ENCODE data around the gene SDHA. TPM values are rescaled to one million over a fixed set of nuclear protein-coding genes. Genes with fewer than 3 reads are reported as not detected.

SDHA gene
- total and polyA plus RNA-seq, 9 of the 15 experiments (the other 6 are each of a cell fraction or from before 2014, with no cell fraction given) = 82.9 to 191 (median 130) TPM

DNA sequence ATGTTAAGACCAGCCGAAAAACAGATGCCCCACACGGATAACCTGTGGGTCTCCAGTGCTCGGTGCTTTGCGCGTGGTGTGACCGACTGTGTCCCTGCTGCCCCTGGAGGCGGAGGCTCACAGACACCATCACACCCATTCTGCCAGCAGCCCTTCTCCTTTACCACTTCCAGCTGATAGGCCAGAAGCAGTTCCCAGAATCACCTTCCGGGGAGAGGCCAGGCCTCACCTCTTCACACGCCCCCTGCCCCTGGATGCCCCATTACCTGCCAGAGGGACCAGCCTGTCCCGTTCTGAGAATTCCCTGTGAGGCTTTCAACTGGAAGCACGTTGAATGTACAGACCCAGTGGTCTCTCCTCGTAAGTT, 48.4 kb upstream of the SDHA start:
- H3K27ac ChIP-seq (ENCODE audit: extremely low read depth, low read depth, low read length) = no peak overlapping the region
- TF ChIP-seq, protein P1, sequence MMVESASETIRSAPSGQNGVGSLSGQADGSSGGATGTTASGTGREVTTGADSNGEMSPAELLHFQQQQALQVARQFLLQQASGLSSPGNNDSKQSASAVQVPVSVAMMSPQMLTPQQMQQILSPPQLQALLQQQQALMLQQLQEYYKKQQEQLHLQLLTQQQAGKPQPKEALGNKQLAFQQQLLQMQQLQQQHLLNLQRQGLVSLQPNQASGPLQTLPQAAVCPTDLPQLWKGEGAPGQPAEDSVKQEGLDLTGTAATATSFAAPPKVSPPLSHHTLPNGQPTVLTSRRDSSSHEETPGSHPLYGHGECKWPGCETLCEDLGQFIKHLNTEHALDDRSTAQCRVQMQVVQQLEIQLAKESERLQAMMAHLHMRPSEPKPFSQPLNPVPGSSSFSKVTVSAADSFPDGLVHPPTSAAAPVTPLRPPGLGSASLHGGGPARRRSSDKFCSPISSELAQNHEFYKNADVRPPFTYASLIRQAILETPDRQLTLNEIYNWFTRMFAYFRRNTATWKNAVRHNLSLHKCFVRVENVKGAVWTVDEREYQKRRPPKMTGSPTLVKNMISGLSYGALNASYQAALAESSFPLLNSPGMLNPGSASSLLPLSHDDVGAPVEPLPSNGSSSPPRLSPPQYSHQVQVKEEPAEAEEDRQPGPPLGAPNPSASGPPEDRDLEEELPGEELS (CRISPR knock-in tag; IDR thresholded peaks at IDR 0.05; ENCODE audit: borderline replicate concordance) = no peak
- TF ChIP-seq, protein P2, sequence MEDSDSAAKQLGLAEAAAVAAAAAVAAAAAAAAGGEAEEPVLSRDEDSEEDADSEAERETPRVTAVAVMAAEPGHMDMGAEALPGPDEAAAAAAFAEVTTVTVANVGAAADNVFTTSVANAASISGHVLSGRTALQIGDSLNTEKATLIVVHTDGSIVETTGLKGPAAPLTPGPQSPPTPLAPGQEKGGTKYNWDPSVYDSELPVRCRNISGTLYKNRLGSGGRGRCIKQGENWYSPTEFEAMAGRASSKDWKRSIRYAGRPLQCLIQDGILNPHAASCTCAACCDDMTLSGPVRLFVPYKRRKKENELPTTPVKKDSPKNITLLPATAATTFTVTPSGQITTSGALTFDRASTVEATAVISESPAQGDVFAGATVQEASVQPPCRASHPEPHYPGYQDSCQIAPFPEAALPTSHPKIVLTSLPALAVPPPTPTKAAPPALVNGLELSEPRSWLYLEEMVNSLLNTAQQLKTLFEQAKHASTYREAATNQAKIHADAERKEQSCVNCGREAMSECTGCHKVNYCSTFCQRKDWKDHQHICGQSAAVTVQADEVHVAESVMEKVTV (CRISPR knock-in tag; IDR thresholded peaks at IDR 0.05) = no peak
- TF ChIP-seq KLF13 (tag; IDR thresholded peaks at IDR 0.05; ENCODE audit: borderline replicate concordance, low read depth) = no peak
- TF ChIP-seq ZNF354B (CRISPR knock-in tag; IDR thresholded peaks at IDR 0.05) = no peak
- TF ChIP-seq ZSCAN32 (CRISPR knock-in tag; IDR thresholded peaks at IDR 0.05) = no peak
- TF ChIP-seq, protein P3, sequence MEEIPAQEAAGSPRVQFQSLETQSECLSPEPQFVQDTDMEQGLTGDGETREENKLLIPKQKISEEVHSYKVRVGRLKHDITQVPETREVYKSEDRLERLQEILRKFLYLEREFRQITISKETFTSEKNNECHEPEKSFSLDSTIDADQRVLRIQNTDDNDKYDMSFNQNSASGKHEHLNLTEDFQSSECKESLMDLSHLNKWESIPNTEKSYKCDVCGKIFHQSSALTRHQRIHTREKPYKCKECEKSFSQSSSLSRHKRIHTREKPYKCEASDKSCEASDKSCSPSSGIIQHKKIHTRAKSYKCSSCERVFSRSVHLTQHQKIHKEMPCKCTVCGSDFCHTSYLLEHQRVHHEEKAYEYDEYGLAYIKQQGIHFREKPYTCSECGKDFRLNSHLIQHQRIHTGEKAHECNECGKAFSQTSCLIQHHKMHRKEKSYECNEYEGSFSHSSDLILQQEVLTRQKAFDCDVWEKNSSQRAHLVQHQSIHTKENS (CRISPR knock-in tag; IDR thresholded peaks at IDR 0.05) = no peak
- TF ChIP-seq HEY1 (CRISPR knock-in tag; IDR thresholded peaks at IDR 0.05; ENCODE audit: borderline replicate concordance) = no peak
- TF ChIP-seq ZNF444 (CRISPR knock-in tag; IDR thresholded peaks at IDR 0.05) = no peak
- TF ChIP-seq, protein P4, sequence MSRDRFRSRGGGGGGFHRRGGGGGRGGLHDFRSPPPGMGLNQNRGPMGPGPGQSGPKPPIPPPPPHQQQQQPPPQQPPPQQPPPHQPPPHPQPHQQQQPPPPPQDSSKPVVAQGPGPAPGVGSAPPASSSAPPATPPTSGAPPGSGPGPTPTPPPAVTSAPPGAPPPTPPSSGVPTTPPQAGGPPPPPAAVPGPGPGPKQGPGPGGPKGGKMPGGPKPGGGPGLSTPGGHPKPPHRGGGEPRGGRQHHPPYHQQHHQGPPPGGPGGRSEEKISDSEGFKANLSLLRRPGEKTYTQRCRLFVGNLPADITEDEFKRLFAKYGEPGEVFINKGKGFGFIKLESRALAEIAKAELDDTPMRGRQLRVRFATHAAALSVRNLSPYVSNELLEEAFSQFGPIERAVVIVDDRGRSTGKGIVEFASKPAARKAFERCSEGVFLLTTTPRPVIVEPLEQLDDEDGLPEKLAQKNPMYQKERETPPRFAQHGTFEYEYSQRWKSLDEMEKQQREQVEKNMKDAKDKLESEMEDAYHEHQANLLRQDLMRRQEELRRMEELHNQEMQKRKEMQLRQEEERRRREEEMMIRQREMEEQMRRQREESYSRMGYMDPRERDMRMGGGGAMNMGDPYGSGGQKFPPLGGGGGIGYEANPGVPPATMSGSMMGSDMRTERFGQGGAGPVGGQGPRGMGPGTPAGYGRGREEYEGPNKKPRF (IDR thresholded peaks at IDR 0.05; ENCODE audit: low read depth, low read length) = no peak
- TF ChIP-seq EP300 (IDR thresholded peaks at IDR 0.05; ENCODE audit: low read length) = no peak
- TF ChIP-seq GABPB1 (CRISPR knock-in tag; IDR thresholded peaks at IDR 0.05) = no peak
- TF ChIP-seq C11orf30 (IDR thresholded peaks at IDR 0.05; ENCODE audit: low read depth) = no peak
- no peak for TF ChIP-seq LARP7 (IDR thresholded peaks at IDR 0.05)
- no peak for TF ChIP-seq PHF21A (IDR thresholded peaks at IDR 0.05; ENCODE audit: borderline replicate concordance, low read depth)
- TF ChIP-seq NCOA4 (IDR thresholded peaks at IDR 0.05; ENCODE audit: partially characterized antibody) = no peak
- TF ChIP-seq CBFB (CRISPR knock-in tag; IDR thresholded peaks at IDR 0.05) = no peak
- no peak for TF ChIP-seq CREB1 (IDR thresholded peaks at IDR 0.05)
- no peak for TF ChIP-seq CREB1 (CRISPR knock-in tag; IDR thresholded peaks at IDR 0.05)
- no peaks in the 10 kb centered on the region for H3K9me3 ChIP-seq (replicated peaks; ENCODE audit: control insufficient read depth, insufficient read depth, low read depth, low read length)
- FAIRE-seq = peak; percentile 57
- no peak overlapping the region for H3K9ac ChIP-seq (ENCODE audit: insufficient read depth in 1 of 2, low read depth in 2 of 2, low read length in 2 of 2)
- H3K4me2 ChIP-seq (ENCODE audit: insufficient read depth, low read length) = 0 out of 2 replicates have a peak overlapping the region, but pooled peaks have one; percentile 19
- no peaks in the 10 kb centered on the region for H3K36me3 ChIP-seq (ENCODE audit: control insufficient read depth, insufficient read depth, low read length)
- CTCF ChIA-PET (ENCODE audit: low intra/inter-chr PET ratio) = no interaction called here
- WGBS (ENCODE audit: insufficient coverage, low coverage, missing lambda C conversion rate) = 1% methylated on average over 12 of the region's 12 CpGs
- BruUV-seq (replicated peaks) = no TSS peak
- peaks cover 0 to 22% of the 10 kb centered on the region in 2 experiments; a peak in 3 of 5 replicates for H3K4me1 ChIP-seq (replicated peaks in 1 of 2; ENCODE audit: control insufficient read depth in 2 of 2, insufficient read depth in 2 of 2, low read length in 2 of 2)
- in situ Hi-C loops (cut with MboI) = no loop called here
- peaks cover 12% of the 10 kb centered on the region for H4K20me1 ChIP-seq (replicated peaks; ENCODE audit: control insufficient read depth, insufficient read depth, low read length)
- POLR2A ChIA-PET = no interaction called here
- DNase-seq (ENCODE audit: extremely low read depth in 1 of 4, low spot score in 3 of 4) = no peak
- H3K79me2 ChIP-seq (ENCODE audit: control insufficient read depth, insufficient read depth, low read length) = no peaks in the 10 kb centered on the region
- H3K4me3 ChIP-seq = no peak overlapping the region
- intact Hi-C loops (cut with micrococcal nuclease) = no loop called here
- H2AFZ ChIP-seq (ENCODE audit: low read depth, low read length) = 0 out of 2 replicates have a peak overlapping the region, but pooled peaks have one; percentile 35
- peaks cover 52 to 76% of the 10 kb centered on the region in 2 experiments for H3K27me3 ChIP-seq (ENCODE audit: control insufficient read depth in 2 of 2, insufficient read depth in 2 of 2, low read length in 2 of 2)
- peaks cover 4% of the 10 kb centered on the region for H3K9me1 ChIP-seq (ENCODE audit: control insufficient read depth, insufficient read depth, low read length)
- peak; percentile 30; the same call in 2 of the 3 replicates for ATAC-seq

Data from K562 (cell line).